K562 (cell line): ENCODE data around the gene OGFR. TPM values are rescaled to one million over a fixed set of nuclear protein-coding genes. Genes with fewer than 3 reads are reported as not detected.

Source experiments
- ARID2 ChIP-seq: fragments of 450-650 bp; IDR thresholded peaks from 2 replicates; pipeline ENCODE4 v1.6.1; 2017; ENCODE audit warnings: antibody characterized with exemption, mild to moderate bottlenecking
- ARID3B ChIP-seq: fragments of 250-450 bp; sonication (Bioruptor Pico); IDR thresholded peaks from 2 replicates; pipeline ENCODE4 v1.4.0; 2020; ENCODE audit warnings: borderline replicate concordance
- BDP1 ChIP-seq: IDR thresholded peaks from 3 replicates; pipeline ENCODE4 v1.6.1; 2011; ENCODE audit not compliant: insufficient read length, insufficient read depth
- DEAF1 ChIP-seq: fragments of 450-650 bp; formaldehyde crosslinking; IDR thresholded peaks from 2 replicates; pipeline ENCODE4 v1.4.0; 2020; ENCODE audit warnings: mild to moderate bottlenecking, moderate library complexity
- FOXJ2 ChIP-seq: fragments of 200-800 bp; sonication (Bioruptor generic); IDR thresholded peaks from 2 replicates; pipeline ENCODE4 v1.6.1; 2016; ENCODE audit warnings: missing genetic modification characterization, missing compliant biosample characterization
- GTF2B ChIP-seq: IDR thresholded peaks from 2 replicates; pipeline ENCODE4 v1.6.1; 2011; ENCODE audit not compliant: insufficient read length; ENCODE audit errors: extremely low read depth
- KAT8 ChIP-seq: fragments of 450-650 bp; IDR thresholded peaks from 2 replicates; pipeline ENCODE4 v1.6.1; 2016; ENCODE audit warnings: low read depth, mild to moderate bottlenecking
- MTA2 ChIP-seq: fragments of 450-650 bp; IDR thresholded peaks from 2 replicates; pipeline ENCODE4 v1.6.1; 2016; ENCODE audit warnings: low read depth
- MXI1 ChIP-seq: IDR thresholded peaks from 2 replicates; pipeline ENCODE4 v1.6.1; 2011; ENCODE audit warnings: low read depth, mild to moderate bottlenecking, improper control_type of control experiment, low read length
- MYC ChIP-seq, 2 experiments: fragments of 250-450 bp in 1 of 2; sonication (Bioruptor Pico) in 1 of 2; IDR thresholded peaks; 2 replicates each; pipeline versions ENCODE4 v1.5.1 to v1.6.1; 2012 to 2021; ENCODE audit warnings: low read depth in 2 of 2, borderline replicate concordance in 1 of 2, improper control_type of control experiment in 1 of 2, low read length in 1 of 2, mild to moderate bottlenecking in 1 of 2, moderate library complexity in 1 of 2
- NEUROD1 ChIP-seq: fragments of 150-350 bp; IDR thresholded peaks from 2 replicates; pipeline ENCODE4 v1.6.1; 2014; ENCODE audit warnings: borderline replicate concordance, low read length, low read depth; ENCODE audit not compliant: partially characterized antibody
- POLR3A ChIP-seq: IDR thresholded peaks from 2 replicates; pipeline ENCODE4 v1.6.1; 2011; ENCODE audit warnings: borderline replicate concordance, mild to moderate bottlenecking, moderate library complexity; ENCODE audit not compliant: insufficient read length, insufficient read depth; ENCODE audit errors: extremely low read depth
- PREB ChIP-seq: sonication (generic); formaldehyde crosslinking; IDR thresholded peaks from 2 replicates; pipeline ENCODE4 v1.8.1; 2023; ENCODE audit warnings: mild to moderate bottlenecking, missing genetic modification reagents
- SMAD1 ChIP-seq: fragments of 150-350 bp; IDR thresholded peaks from 2 replicates; pipeline ENCODE4 v1.6.1; 2014; ENCODE audit warnings: low read length, low read depth; ENCODE audit not compliant: partially characterized antibody
- SMARCA5 ChIP-seq: fragments of 450-650 bp; IDR thresholded peaks from 2 replicates; pipeline ENCODE4 v1.6.1; 2016
- SPI1 ChIP-seq: IDR thresholded peaks from 2 replicates; pipeline ENCODE4 v1.6.1; 2011; ENCODE audit warnings: low read depth, low read length, control low read depth, borderline replicate concordance
- STAG1 ChIP-seq: sonication (generic); formaldehyde crosslinking; IDR thresholded peaks from 2 replicates; pipeline ENCODE4 v1.5.0; 2020; ENCODE audit warnings: missing genetic modification reagents, borderline replicate concordance
- TARDBP ChIP-seq: fragments of 450-650 bp; IDR thresholded peaks from 2 replicates; pipeline ENCODE4 v1.6.1; 2016
- U2AF2 ChIP-seq: fragments of 200-400 bp; formaldehyde crosslinking; optimal IDR thresholded peaks from 2 replicates; pipeline ENCODE3; 2017; ENCODE audit warnings: low read depth, mild to moderate bottlenecking, low read length
- ZC3H11A ChIP-seq: IDR thresholded peaks from 2 replicates; pipeline ENCODE4 v1.6.1; 2012; ENCODE audit warnings: low read depth, low read length, improper control_type of control experiment
- ZNF436 ChIP-seq: fragments of 250-450, 450-650 bp; sonication (Bioruptor Pico); formaldehyde crosslinking; IDR thresholded peaks from 2 replicates; pipeline ENCODE4 v1.7.0; 2020; ENCODE audit warnings: mild to moderate bottlenecking
- ZNF561 ChIP-seq: fragments of 450-650 bp; formaldehyde crosslinking; conservative IDR thresholded peaks from 2 replicates; pipeline ENCODE4 v1.4.0; 2020; ENCODE audit warnings: mild to moderate bottlenecking, moderate library complexity
- ZNF584 ChIP-seq: fragments of 200-800 bp; sonication (Bioruptor generic); IDR thresholded peaks from 2 replicates; pipeline ENCODE4 v1.6.1; 2016; ENCODE audit warnings: low read depth, mild to moderate bottlenecking, missing genetic modification characterization, missing compliant biosample characterization
- polyA plus RNA-seq, 8 experiments: library from polyadenylated mRNA; depleted of rRNA in 4 of 8; stranded (reverse) in 5 of 8; unstranded in 3 of 8; fragments of >200 nt; fragmentation: Nextera tagmentation in 2 of 8; fragmentation: Illumina TruSeq in 1 of 8; extraction: Ambion mirVana in 2 of 8; extraction: Trizol in 1 of 8; gene quantifications; 2 replicates each; pipeline versions ENCODE4 v1.2.1 to v1.2.3, GENCODE V29; 2011 to 2014; ENCODE audit warnings: inconsistent platforms in 1 of 8, missing spikeins in 1 of 8
- total RNA-seq, 7 experiments: library from RNA; depleted of rRNA in 6 of 7; stranded (reverse); fragments of >200 nt in 6 of 7; fragmentation: Illumina TruSeq in 2 of 7; extraction: Trizol in 2 of 7; gene quantifications; 2 replicates each; pipeline versions ENCODE4 v1.2.1 to v1.2.3, GENCODE V29; 2011 to 2021; ENCODE audit warnings: low replicate concordance in 1 of 7
- TF ChIP-seq, protein P1 (sequence below): fragments of 250-450 bp; sonication (Bioruptor Pico); IDR thresholded peaks from 2 replicates; pipeline ENCODE4 v1.8.0; 2022; ENCODE audit warnings: moderate library complexity, mild to moderate bottlenecking, inconsistent platforms

Gene OGFR
- total and polyA plus RNA-seq, 9 of the 15 experiments (the other 6 are each of a cell fraction or from before 2014, with no cell fraction given) = 0.39 to 56.3 (median 17.5) TPM

DNA sequence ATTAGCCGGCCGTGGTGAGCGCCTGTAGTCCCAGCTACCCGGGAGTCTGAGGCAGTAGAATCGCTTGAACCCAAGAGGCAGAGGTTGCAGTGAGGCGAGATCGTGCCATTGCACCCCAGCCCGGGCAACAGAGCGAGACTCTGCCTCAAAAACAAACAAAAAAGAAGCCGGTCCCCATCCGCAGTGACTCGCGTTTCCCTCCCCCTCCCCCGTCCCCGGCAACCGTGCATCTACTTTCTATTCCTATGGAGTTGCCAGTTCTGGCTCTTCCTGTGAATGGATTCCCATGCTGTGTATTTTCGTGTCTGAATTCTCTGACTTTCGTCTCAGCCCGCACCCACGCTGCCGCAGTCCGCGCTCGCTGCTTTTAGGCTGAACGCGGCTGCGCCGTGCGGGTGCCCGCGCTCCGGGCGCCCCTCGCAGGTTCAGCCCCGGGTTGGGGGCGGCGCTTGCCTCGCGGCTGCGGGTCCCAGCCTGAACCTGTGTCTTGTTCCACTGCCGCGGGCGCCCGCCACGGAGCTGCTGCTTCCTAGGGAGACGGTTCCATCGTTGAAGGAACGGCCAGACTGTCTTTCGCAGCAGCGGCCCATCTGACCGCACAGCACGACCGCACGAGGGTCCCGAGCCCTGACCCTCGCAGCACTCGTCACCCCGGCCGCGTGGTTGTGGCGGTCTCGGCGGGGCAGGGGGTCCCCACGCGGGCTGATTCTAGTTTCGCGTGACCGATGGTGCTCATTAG lies 9.4 kb upstream of the OGFR start (continued):
- TF ChIP-seq ARID3B (CRISPR knock-in tag) = no peak
- no peak for TF ChIP-seq ZNF561 (CRISPR knock-in tag)
- TF ChIP-seq, protein P1, sequence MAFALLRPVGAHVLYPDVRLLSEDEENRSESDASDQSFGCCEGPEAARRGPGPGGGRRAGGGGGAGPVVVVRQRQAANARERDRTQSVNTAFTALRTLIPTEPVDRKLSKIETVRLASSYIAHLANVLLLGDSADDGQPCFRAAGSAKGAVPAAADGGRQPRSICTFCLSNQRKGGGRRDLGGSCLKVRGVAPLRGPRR (CRISPR knock-in tag) = no peak
- TF ChIP-seq SMAD1 = no peak
- TF ChIP-seq ZNF584 = no peak
- TF ChIP-seq KAT8 = no peak
- TF ChIP-seq STAG1 (CRISPR knock-in tag) = no peak
- TF ChIP-seq ARID2 = no peak
- 0 out of 2 replicates have a peak, but pooled peaks have one; percentile 1 for TF ChIP-seq PREB
- peak; percentile 71 for TF ChIP-seq MYC (IDR thresholded peaks at IDR 0.05; ENCODE audit: low read depth, low read length)
- TF ChIP-seq MYC (CRISPR knock-in tag; IDR thresholded peaks at IDR 0.05; ENCODE audit: borderline replicate concordance, low read depth) = no peak
- no peak for TF ChIP-seq TARDBP
- TF ChIP-seq SMARCA5 = no peak; the same call in 1 of the 2 replicates
- no peak for TF ChIP-seq ZC3H11A
- TF ChIP-seq MXI1 = no peak
- TF ChIP-seq MTA2 = no peak
- no peak for TF ChIP-seq NEUROD1
- TF ChIP-seq BDP1 = no peak
- no peak for TF ChIP-seq ZNF436
- TF ChIP-seq GTF2B = no peak
- no peak for TF ChIP-seq FOXJ2 (tag)
- no peak for TF ChIP-seq U2AF2
- TF ChIP-seq SPI1 = no peak
- peak; percentile 44 for TF ChIP-seq POLR3A
- TF ChIP-seq DEAF1 (CRISPR knock-in tag) = no peak
